HG03139 (cell line): ENCODE measurements around the gene PLPP2.
"Not testable (repeated sequence)": the region's sequence is repeated elsewhere in the genome, so short reads cannot be mapped to it uniquely, and the experiment has no call there.

Experiments used
- ATAC-seq: cut with Tn5 transposase; IDR thresholded peaks from one replicate; pipeline ENCODE4 v1.9.1; 2021; ENCODE audit not compliant: unreplicated experiment

Gene PLPP2

DNA sequence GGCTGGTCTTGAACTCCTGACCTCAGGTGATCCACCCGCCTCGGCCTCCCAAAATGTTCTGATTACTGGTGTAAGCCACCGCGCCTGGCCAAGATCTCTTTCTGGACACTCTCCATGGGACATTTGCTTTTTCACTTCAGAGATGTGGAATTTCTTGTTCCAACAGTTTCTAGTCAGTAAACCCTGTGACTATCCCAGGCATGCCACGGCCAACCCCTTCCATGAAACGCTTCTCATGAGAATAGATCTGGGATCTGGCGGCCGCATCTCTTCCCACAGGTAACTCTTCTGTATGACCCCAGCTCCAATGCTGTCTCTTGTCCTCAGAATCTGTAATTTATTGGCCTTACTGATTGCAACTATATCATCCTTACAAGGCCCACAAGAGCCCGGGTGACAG, 16.2 kb downstream of the PLPP2 start:
- no peak for ATAC-seq

DNA sequence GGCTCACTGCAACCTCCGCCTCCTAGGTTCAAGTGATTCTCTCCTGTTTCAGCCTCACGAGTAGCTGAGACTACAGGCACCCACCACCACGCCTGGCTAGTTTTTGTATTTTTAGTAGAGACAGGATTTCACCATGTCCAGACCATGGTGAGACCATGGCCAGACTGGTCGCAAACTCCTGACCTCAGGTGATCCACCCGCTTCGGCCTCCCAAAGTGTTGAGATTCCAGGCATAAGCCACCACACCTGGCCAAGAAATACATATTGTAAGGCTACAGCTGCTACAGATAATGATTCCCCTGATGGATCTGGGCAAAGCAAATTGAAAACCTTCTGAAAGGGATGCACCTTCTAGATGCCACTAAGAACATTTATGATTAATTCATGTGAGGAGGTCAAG, 17.8 kb downstream of the PLPP2 start:
- ATAC-seq, result no peak

DNA sequence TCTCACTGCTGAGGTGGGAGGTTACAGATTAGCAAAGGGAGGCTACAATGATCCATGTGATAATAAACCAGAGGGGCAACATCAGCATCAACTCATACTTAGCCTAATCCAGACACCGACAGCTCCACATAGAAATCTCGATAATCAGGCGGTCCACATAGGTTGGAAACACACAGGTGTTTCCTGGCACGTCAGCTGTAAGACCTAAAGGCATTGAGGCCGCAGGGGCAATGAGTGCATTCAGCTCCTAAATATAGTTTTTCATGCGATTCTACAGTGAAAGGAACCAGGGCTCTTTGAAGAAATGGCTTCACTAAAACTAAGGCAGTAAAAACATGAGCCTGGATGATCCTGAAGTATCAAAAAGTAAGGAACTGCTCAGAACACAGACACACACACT, 19.3 kb downstream of the PLPP2 start:
- ATAC-seq, result no peak

DNA sequence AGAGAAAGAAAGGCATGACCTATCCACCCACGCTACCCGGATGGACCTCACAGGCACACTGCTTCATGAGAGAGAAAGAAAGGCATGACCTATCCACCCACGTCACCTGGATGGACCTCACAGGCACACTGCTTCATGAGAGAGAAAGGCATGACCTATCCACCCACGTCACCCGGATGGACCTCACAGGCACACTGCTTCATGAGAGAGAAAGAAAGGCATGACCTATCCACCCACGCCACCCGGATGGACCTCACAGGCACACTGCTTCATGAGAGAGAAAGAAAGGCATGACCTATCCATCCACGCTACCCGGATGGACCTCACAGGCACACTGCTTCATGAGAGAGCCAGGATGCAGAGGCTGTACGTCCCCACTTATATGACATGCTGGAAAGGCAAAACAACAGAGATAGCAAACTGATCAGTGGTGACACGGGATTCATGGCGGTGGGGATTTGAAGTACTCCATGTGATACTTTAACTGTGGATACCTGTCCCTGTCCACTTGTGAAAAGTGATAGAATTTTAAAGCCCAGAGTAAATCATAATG, 20.4 kb downstream of the PLPP2 start:
- not testable (repeated sequence) for ATAC-seq

DNA sequence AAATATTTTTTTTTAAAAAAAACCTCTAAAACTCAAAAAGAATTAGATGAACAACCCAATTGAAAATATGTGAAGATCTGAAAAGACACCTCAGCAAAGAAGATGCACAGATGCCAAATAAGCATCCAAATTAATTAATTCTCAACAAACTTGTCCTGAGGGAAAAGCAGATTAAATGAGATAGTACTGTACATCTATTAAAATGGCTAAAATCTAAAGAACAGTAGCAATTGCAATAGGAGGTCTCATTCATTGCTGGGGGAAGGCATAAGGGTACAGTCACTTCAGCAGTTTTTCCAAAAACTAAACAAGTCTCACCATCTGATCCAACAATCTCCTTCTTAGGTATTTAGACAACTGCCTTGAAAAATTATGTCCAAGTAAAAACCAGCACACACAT, 22.0 kb downstream of the PLPP2 start:
- ATAC-seq, result no peak

DNA sequence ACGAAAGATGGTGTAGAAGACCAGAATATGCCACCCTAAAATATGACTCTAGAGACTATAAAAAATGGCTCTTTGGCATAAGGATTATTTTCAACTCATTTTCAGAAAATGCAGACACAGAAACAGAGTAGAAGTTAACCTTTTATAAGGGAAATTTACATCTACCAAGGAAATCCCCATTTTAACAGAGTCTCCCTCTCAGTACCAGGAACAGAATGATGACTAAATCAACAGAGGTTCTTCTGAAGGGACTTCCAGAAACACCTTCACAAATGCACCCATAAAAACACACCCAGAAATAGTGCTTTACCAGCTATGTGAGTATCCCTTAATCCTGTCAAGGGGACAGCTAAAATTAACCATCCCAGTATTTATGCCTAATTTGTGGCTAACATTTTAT, 29.1 kb downstream of the PLPP2 start:
- no peak for ATAC-seq

DNA sequence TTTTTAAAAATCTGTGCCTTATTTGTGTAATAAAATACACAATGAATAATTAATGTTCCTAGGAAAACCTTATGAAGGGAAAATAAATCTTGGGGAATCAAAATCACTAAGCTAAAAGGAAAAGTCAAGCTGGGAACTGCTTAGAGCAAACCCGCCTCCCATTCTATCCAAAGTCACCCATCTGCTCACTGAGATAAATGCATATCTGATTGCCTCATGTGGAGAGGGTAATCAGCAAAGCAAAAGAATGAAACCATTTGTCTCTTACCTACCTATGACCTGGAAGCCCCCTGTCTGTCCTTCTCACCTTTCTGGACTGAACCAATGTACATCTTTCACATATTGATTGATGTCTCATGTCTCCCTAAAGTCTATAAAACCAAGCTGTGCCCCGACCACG, 34.4 kb downstream of the PLPP2 start:
- not testable (repeated sequence) for ATAC-seq

DNA sequence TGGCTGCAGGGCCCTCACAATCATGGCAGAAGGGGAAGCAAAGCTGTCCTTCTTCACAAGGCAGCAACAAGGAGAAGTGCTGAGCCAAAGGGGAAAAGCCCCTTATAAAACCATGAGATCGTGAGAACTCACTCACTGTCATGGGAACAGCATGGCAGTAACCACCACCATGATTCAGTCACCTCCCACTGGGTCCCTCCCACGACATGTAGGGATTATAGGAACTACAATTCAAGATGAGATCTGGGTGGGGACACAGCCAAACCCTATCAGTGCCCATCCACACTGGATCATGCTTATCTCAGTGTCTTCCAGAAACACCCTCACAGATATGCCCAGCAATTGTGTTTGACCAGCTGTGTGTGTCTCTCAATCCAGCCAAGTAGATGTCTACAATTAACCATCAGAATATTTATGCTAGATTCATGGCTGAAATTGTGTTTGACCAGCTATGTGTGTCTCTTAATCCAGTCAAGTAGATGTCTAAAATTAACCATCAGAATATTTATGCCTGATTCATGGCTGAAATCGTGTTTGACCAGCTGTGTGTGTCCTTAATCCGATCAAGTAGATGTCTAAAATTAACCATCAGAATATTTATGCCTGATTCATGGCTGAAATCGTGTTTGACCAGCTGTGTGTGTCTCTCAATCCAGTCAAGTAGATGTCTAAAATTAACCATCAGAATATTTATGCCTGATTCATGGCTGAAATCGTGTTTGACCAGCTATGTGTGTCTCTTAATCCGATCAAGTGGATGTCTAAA, 38.6 kb downstream of the PLPP2 start:
- ATAC-seq, result not testable (repeated sequence)

DNA sequence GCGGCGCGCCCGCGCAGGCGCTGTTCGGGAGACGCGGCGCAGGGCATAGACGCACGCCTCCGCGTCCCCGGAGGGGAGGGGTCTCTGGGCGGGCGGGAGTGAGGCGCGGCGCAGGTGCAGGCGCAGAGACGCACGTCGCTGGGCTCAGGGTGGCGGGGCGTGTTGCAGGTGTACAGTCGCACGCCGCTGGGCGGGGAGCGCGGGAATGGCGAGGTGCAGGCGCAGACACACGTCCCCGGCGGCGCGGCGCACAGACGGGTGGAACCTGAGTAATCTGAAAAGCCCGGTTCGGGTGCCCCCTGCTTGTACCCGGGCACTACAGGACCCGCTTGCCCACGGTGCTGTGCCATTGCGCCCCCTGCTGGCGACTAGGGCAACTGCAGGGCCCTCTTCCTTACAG, 44.7 kb downstream of the PLPP2 start:
- ATAC-seq, result no peak

DNA sequence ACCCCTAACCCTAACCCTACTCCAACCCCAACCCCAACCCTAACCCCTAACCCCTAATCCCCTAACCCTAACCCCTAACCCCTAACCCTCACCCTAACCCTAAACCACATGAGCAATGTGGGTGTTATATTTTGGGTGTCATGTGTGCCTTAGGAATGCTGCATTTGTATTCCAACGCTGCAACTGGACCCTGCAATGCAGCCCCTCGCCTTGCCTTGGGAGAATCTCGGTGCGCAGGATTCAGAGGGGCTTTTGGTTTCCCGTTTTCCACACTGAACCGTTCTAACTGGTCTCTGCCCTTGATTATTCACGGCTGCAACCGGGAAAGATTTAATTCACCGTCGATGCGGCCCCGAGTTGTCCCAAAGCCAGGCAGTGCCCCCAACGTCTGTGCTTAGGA, 45.3 kb downstream of the PLPP2 start:
- not testable (repeated sequence) for ATAC-seq

DNA sequence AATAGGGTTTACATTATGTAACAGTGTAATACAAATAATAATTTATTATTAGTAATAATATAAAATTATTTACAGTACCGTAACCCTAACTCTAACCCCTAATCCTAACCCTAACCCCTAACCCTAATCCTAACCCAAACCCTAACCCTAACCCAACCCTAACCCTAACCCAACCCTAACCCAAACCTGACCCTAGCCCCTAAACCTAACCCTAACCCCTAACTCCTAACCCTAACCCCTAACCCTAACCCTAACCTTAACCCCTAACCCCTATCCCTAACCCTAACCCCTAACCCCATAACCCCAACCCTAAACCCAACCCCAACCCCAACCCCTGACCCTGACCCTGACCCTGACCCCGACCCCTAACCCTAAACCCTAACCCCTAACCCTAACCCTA, 45.7 kb downstream of the PLPP2 start:
- ATAC-seq, result no peak
